Breast epithelium (tissue), 3 donors: ENCODE data around the gene KPNA3.

Experiments
- POLR2A ChIP-seq: fragments of 450-650 bp; IDR thresholded peaks from one replicate; pipeline ENCODE4 v1.6.1; 2016; ENCODE audit warnings: antibody characterized with exemption, mild to moderate bottlenecking, moderate library complexity
- POLR2AphosphoS5 ChIP-seq, 3 donors: sonication (generic); formaldehyde crosslinking; IDR thresholded peaks; one replicate each; pipeline ENCODE4 v1.6.1; 2017; ENCODE audit warnings: antibody characterized with exemption in 3 of 3

DNA sequence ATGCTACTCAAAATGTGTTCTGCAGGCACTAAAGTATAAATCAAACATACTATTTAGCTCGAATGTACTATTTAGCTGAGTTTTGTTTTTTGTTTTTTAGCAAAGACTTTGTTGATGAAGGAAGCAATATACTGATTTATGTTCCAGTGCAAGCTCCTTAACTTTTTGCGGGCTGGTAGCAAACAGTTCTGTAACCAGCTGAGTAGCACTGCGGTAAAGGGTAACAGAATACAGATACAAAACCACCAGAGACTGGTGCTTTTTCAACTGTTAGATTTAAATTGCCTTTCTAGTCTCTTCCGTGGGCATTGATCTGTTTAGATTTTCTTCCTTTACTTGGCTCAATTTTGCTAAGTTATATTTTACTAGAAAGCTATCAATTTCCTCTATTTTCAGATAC is 39.0 kb upstream of the KPNA3 start:
- TF ChIP-seq POLR2AphosphoS5 (IDR thresholded peaks at IDR 0.05), result no peak
- no peak for TF ChIP-seq POLR2A
